Measurements from ENCODE around the gene MFSD1.

MFSD1 gene

DNA sequence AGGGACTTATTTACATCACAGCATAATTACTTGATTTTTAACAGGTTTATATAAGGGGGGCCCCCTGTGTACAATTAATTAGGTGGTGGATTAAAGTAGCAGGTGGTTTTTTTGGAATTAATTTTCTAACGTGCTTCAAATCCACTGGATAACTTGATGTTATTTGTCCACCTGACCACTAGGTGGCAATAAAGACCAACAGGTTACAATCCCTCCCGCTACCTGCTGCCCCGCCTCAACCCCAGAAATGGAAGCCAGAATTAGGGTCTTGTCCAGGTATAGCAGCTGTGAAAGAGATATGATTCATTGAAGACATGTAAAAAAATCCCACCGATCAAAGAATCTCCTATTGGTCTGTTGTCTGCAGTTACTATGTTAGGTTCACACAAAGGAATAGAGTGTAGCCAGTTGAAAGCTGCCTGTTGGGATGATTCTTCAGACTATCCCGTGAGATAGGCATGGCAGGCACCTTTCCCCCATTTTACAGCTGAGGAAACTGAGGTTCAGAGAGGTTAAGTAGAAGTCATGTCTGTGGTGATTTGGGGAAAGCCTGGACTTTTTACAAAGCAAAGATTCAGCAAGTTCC is 44.0 kb downstream of the MFSD1 start:
- no peaks in the 10 kb centered on the region; the same call in 1 of the 2 replicates for H3K27me3 ChIP-seq (ENCODE audit: insufficient read depth, low read length)
- H3K4me3 ChIP-seq (ENCODE audit: low read depth, low read length, poor library complexity, severe bottlenecking): no peak overlapping the region
- no peaks in the 10 kb centered on the region for H4K20me1 ChIP-seq (ENCODE audit: insufficient read depth, low read length)
- TF ChIP-seq EZH2 (IDR thresholded peaks at IDR 0.05; ENCODE audit: borderline replicate concordance, low read length): no peak
- TF ChIP-seq, protein P1, sequence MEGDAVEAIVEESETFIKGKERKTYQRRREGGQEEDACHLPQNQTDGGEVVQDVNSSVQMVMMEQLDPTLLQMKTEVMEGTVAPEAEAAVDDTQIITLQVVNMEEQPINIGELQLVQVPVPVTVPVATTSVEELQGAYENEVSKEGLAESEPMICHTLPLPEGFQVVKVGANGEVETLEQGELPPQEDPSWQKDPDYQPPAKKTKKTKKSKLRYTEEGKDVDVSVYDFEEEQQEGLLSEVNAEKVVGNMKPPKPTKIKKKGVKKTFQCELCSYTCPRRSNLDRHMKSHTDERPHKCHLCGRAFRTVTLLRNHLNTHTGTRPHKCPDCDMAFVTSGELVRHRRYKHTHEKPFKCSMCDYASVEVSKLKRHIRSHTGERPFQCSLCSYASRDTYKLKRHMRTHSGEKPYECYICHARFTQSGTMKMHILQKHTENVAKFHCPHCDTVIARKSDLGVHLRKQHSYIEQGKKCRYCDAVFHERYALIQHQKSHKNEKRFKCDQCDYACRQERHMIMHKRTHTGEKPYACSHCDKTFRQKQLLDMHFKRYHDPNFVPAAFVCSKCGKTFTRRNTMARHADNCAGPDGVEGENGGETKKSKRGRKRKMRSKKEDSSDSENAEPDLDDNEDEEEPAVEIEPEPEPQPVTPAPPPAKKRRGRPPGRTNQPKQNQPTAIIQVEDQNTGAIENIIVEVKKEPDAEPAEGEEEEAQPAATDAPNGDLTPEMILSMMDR (IDR thresholded peaks at IDR 0.05; ENCODE audit: low read length): peak; percentile 90
- H3F3A ChIP-seq (ENCODE audit: insufficient read depth, low read length): no peaks in the 10 kb centered on the region
- H3K4me2 ChIP-seq (ENCODE audit: low read length): no peak overlapping the region
- H3K36me3 ChIP-seq (ENCODE audit: insufficient read depth, low read length): no peaks in the 10 kb centered on the region
- H3K4me1 ChIP-seq (ENCODE audit: insufficient read depth, low read length, severe bottlenecking): no peaks in the 10 kb centered on the region
- no peak overlapping the region for H3K27ac ChIP-seq (ENCODE audit: low read depth, low read length, poor library complexity, severe bottlenecking)
- H2AFZ ChIP-seq (ENCODE audit: low read length): no peak overlapping the region
- H3K79me2 ChIP-seq (ENCODE audit: insufficient read depth, low read length): no peaks in the 10 kb centered on the region
- no peak overlapping the region for H3K9ac ChIP-seq (ENCODE audit: low read length)
- H3K9me2 ChIP-seq (ENCODE audit: low read depth, low read length): no peaks in the 10 kb centered on the region
- H3K9me3 ChIP-seq (ENCODE audit: low read length): no peaks in the 10 kb centered on the region

DNA sequence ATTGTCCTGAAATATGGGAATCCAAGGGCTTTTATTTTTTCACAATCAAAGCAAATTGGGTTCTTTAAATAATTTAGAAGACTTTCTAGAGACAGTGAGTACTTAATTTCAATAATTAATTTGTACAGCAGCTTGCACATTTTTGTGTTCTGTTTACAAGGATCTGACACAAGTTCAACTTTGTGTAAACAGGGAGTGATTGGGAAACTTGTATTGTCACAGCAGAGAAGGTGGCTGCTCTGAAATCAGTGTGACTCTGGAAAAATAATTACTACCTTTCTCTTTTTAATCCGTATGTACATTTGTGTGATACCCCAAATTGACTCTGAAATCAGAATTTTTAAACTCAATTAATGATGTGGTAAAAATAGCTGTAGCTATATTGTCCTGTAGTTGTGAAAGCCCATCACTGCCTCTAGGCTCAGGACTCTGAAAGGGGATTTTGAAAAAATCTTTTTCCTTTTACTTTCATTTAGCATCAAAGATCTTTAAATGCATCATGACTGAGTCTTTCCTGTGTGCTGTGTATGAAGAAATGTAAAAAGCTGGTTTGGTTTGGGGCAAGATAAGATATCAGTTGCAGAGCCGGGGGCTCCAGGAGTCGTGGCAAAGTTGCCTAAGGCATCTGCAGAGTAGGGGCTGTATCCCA is 45.1 kb downstream of the MFSD1 start:
- no peaks in the 10 kb centered on the region for H4K20me1 ChIP-seq (ENCODE audit: insufficient read depth, low read length)
- no peaks in the 10 kb centered on the region for H3K79me2 ChIP-seq (ENCODE audit: insufficient read depth, low read length)
- no peaks in the 10 kb centered on the region; the same call in 1 of the 2 replicates for H3K27me3 ChIP-seq (ENCODE audit: insufficient read depth, low read length)
- TF ChIP-seq, protein P1 (IDR thresholded peaks at IDR 0.05; ENCODE audit: low read length): no peak
- TF ChIP-seq EZH2 (IDR thresholded peaks at IDR 0.05; ENCODE audit: borderline replicate concordance, low read length): no peak
- no peaks in the 10 kb centered on the region for H3K9me3 ChIP-seq (ENCODE audit: low read length)
- no peaks in the 10 kb centered on the region for H3K4me1 ChIP-seq (ENCODE audit: insufficient read depth, low read length, severe bottlenecking)
- no peaks in the 10 kb centered on the region for H3F3A ChIP-seq (ENCODE audit: insufficient read depth, low read length)
- no peak overlapping the region for H2AFZ ChIP-seq (ENCODE audit: low read length)
- no peak overlapping the region for H3K4me3 ChIP-seq (ENCODE audit: low read depth, low read length, poor library complexity, severe bottlenecking)
- H3K9me2 ChIP-seq (ENCODE audit: low read depth, low read length): no peaks in the 10 kb centered on the region
- H3K4me2 ChIP-seq (ENCODE audit: low read length): no peak overlapping the region
- no peak overlapping the region for H3K9ac ChIP-seq (ENCODE audit: low read length)
- H3K36me3 ChIP-seq (ENCODE audit: insufficient read depth, low read length): no peaks in the 10 kb centered on the region
- H3K27ac ChIP-seq (ENCODE audit: low read depth, low read length, poor library complexity, severe bottlenecking): no peak overlapping the region

DNA sequence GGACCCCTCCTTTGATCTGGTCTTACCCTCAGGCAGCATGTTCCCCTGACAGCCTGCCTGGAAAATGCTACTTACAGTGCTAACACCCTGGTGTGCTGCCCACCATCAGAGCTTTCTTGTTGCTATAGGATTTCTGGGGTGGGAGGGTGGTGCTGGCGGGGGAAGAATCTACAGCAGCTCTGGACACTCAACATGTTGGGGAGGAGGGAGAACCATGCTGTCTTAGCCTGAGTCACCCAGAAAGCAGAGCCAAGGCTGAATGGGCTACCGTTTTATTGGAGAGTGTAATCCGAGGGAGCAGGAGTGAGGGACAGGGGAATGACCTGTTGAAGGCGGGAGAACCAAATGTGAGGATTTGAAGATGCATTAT is 45.6 kb downstream of the MFSD1 start:
- H3K27ac ChIP-seq (ENCODE audit: low read depth, low read length, poor library complexity, severe bottlenecking): no peak overlapping the region
- H3K4me1 ChIP-seq (ENCODE audit: insufficient read depth, low read length, severe bottlenecking): no peaks in the 10 kb centered on the region
- no peaks in the 10 kb centered on the region for H3K9me3 ChIP-seq (ENCODE audit: low read length)
- H3K79me2 ChIP-seq (ENCODE audit: insufficient read depth, low read length): no peaks in the 10 kb centered on the region
- H3K4me2 ChIP-seq (ENCODE audit: low read length): no peak overlapping the region
- H3K4me3 ChIP-seq (ENCODE audit: low read depth, low read length, poor library complexity, severe bottlenecking): no peak overlapping the region
- no peaks in the 10 kb centered on the region for H3K36me3 ChIP-seq (ENCODE audit: insufficient read depth, low read length)
- TF ChIP-seq, protein P1 (IDR thresholded peaks at IDR 0.05; ENCODE audit: low read length): no peak
- no peak for TF ChIP-seq EZH2 (IDR thresholded peaks at IDR 0.05; ENCODE audit: borderline replicate concordance, low read length)
- no peak overlapping the region for H3K9ac ChIP-seq (ENCODE audit: low read length)
- H4K20me1 ChIP-seq (ENCODE audit: insufficient read depth, low read length): no peaks in the 10 kb centered on the region
- no peaks in the 10 kb centered on the region for H3F3A ChIP-seq (ENCODE audit: insufficient read depth, low read length)
- no peak overlapping the region for H2AFZ ChIP-seq (ENCODE audit: low read length)
- no peaks in the 10 kb centered on the region; the same call in 1 of the 2 replicates for H3K27me3 ChIP-seq (ENCODE audit: insufficient read depth, low read length)
- H3K9me2 ChIP-seq (ENCODE audit: low read depth, low read length): no peaks in the 10 kb centered on the region

All from OCI-LY1 (cell line).